Breast epithelium (tissue), 4 donors: ENCODE data around the gene ORMDL1. TPM values are rescaled to one million over a fixed set of nuclear protein-coding genes. Genes with fewer than 3 reads are reported as not detected.

ENCODE experiments used
- DNase-seq, 2 donors: peaks; one replicate each; pipeline ENCODE4 v3.0.0-alpha.2; 2019; ENCODE audit warnings: low spot score in 2 of 2
- H3K27ac ChIP-seq, 2 donors: fragments of 200-600 bp; sonication (generic) in 1 of 2; one replicate each; pipeline ENCODE4 v1.5.1; 2016 to 2019; ENCODE audit warnings: mild to moderate bottlenecking in 1 of 2
- H3K27me3 ChIP-seq, 2 donors: fragments of 200-600 bp; sonication (generic) in 1 of 2; one replicate each; pipeline versions ENCODE4 v1.5.1 to v1.6.0; 2017 to 2019; ENCODE audit warnings: control low read depth in 1 of 2, mild to moderate bottlenecking in 1 of 2
- H3K36me3 ChIP-seq: fragments of 200-600 bp; one replicate; pipeline ENCODE4 v1.5.1; 2019
- H3K4me1 ChIP-seq, 2 donors: fragments of 200-600 bp; sonication (generic); one replicate each; pipeline ENCODE4 v1.5.1; 2016 to 2019; ENCODE audit warnings: control low read depth in 1 of 2
- H3K4me3 ChIP-seq, 3 donors: fragments of 200-600 bp; sonication (generic); 1 replicate in 2 of 3; 2 replicates in 1 of 3; pipeline ENCODE4 v1.5.1; 2016 to 2019; ENCODE audit warnings: mild to moderate bottlenecking in 3 of 3, moderate library complexity in 2 of 3
- H3K9me3 ChIP-seq, 2 donors: fragments of 200-600 bp; sonication (generic) in 1 of 2; one replicate each; pipeline ENCODE4 v1.5.1; 2016 to 2019; ENCODE audit warnings: control low read depth in 1 of 2
- CTCF ChIP-seq, 3 donors: fragments of 450-650 bp; IDR thresholded peaks; one replicate each; pipeline ENCODE4 v1.5.1; 2016 to 2017; ENCODE audit warnings: antibody characterized with exemption in 3 of 3, mild to moderate bottlenecking in 3 of 3, moderate library complexity in 3 of 3
- POLR2A ChIP-seq: fragments of 450-650 bp; IDR thresholded peaks from one replicate; pipeline ENCODE4 v1.6.1; 2016; ENCODE audit warnings: antibody characterized with exemption, mild to moderate bottlenecking, moderate library complexity
- POLR2AphosphoS5 ChIP-seq, 3 donors: sonication (generic); formaldehyde crosslinking; IDR thresholded peaks; one replicate each; pipeline ENCODE4 v1.6.1; 2017; ENCODE audit warnings: antibody characterized with exemption in 3 of 3
- intact Hi-C: fragments of 100-400 bp; cut with DNase I; formaldehyde crosslinking; loops from one replicate; pipeline ENCODE4 v1.15.1; 2023; ENCODE audit warnings: low total_unique reads
- total RNA-seq, 3 donors: library from RNA; depleted of rRNA; stranded (reverse); fragments of >200 nt; gene quantifications; one replicate each; pipeline ENCODE4 v1.1.0, GENCODE V29; 2016

ORMDL1 gene
- total RNA-seq, 3 donors from 2014 or later = 85.2 to 97.0 (median 90.6) TPM

GRCh38 chr2:189824694-189825396 lies 40.7 kb upstream of the ORMDL1 start:
- no peak for DNase-seq
- no peak for TF ChIP-seq POLR2A
- TF ChIP-seq CTCF (IDR thresholded peaks at IDR 0.05) = no peak
- TF ChIP-seq POLR2AphosphoS5 (IDR thresholded peaks at IDR 0.05) = no peak
- intact Hi-C loops = no loop called here
- Histone ChIP-seq H3K4me3 (no peak overlapping the region), H3K4me1 (no peaks in the 10 kb centered on the region), H3K9me3 (no peaks in the 10 kb centered on the region), H3K27ac (no peak overlapping the region), H3K36me3 (no peaks in the 10 kb centered on the region), H3K27me3 (no peaks in the 10 kb centered on the region)

GRCh38 chr2:189821953-189822748 lies 38.0 kb upstream of the ORMDL1 start:
- no peaks in the 10 kb centered on the region for H3K36me3 ChIP-seq
- H3K9me3 ChIP-seq = no peaks in the 10 kb centered on the region
- H3K27me3 ChIP-seq = no peaks in the 10 kb centered on the region
- no peak overlapping the region for H3K27ac ChIP-seq
- TF ChIP-seq POLR2AphosphoS5 (IDR thresholded peaks at IDR 0.05) (no peak), POLR2A (no peak), CTCF (IDR thresholded peaks at IDR 0.05) (no peak)
- DNase-seq = no peak
- H3K4me3 ChIP-seq = no peak overlapping the region
- intact Hi-C loops = no loop called here
- no peaks in the 10 kb centered on the region for H3K4me1 ChIP-seq

GRCh38 chr2:189819297-189819704 lies 35.2 kb upstream of the ORMDL1 start:
- Histone ChIP-seq H3K27me3 (no peaks in the 10 kb centered on the region), H3K9me3 (no peaks in the 10 kb centered on the region), H3K4me1 (no peaks in the 10 kb centered on the region), H3K4me3 (no peak overlapping the region), H3K36me3 (no peaks in the 10 kb centered on the region), H3K27ac (no peak overlapping the region)
- intact Hi-C loops = no loop called here
- TF ChIP-seq CTCF (IDR thresholded peaks at IDR 0.05) = no peak
- TF ChIP-seq POLR2AphosphoS5 (IDR thresholded peaks at IDR 0.05) = no peak
- TF ChIP-seq POLR2A = no peak
- no peak for DNase-seq

DNA sequence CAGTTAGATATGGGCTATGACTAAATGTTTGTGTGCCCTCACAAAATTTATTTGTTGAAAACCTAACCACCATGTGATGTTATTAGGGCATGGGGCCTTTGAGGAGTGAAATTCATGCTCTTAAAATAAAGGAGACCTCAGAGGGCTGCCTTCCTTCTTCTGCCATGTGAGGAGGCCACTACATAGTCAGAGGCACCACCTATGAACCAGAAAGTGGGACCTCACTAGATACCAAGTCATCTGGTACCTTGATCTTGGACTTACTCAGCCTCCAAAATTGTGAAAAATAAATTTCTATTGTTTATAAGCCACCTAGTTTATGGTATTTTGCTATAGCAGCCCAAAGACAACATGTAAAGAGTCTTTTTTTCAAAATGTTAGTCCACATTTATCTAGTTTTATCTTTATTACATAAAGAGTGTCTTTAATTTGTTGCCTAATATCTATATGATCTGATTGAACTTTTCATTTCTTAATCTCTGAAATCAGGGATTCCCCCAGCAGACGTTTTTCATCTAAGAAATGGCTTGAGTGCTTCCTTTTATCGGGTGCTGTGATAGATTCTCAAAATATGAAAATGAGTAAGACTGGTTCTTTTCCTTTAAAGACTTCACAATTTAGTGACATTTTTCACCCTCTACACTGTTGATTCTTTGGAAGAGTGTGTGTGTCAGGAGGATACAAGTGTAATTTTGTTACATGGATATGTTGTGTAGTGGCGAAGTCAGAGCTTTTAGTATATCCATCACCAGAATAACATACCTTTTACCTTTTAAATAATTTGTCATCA lies 34.3 kb upstream of the ORMDL1 start:
- no peak for TF ChIP-seq POLR2AphosphoS5 (IDR thresholded peaks at IDR 0.05)
- TF ChIP-seq POLR2A = no peak
- no peak for TF ChIP-seq CTCF (IDR thresholded peaks at IDR 0.05)
- H3K27ac ChIP-seq = no peak overlapping the region
- no peaks in the 10 kb centered on the region for H3K27me3 ChIP-seq
- intact Hi-C loops = no loop called here
- H3K4me1 ChIP-seq = no peaks in the 10 kb centered on the region
- no peaks in the 10 kb centered on the region for H3K36me3 ChIP-seq
- H3K9me3 ChIP-seq = no peaks in the 10 kb centered on the region
- H3K4me3 ChIP-seq = no peak overlapping the region
- DNase-seq = no peak
